Hepatocyte (in vitro differentiated cells): ENCODE measurements around the gene GPD2. TPM values are rescaled to one million over a fixed set of nuclear protein-coding genes. Genes with fewer than 3 reads are reported as not detected.

Experiments
- DNase-seq: peaks from one replicate; pipeline ENCODE4 v3.0.0-alpha.2; 2016; ENCODE audit warnings: low spot score
- H2AFZ ChIP-seq: fragments of 200-600 bp; sonication (generic); 2 replicates; pipeline ENCODE4 v1.6.0; 2016; ENCODE audit warnings: antibody characterized with exemption, mild to moderate bottlenecking
- H3K27ac ChIP-seq: fragments of 200-600 bp; sonication (generic); 2 replicates; pipeline ENCODE4 v1.5.1; 2016; ENCODE audit warnings: mild to moderate bottlenecking
- H3K27me3 ChIP-seq: fragments of 200-600 bp; sonication (generic); 2 replicates; pipeline ENCODE4 v1.6.1; 2016
- H3K36me3 ChIP-seq: fragments of 200-600 bp; sonication (generic); replicated peaks from 2 replicates; pipeline ENCODE4 v1.5.1; 2016; ENCODE audit warnings: low read depth; ENCODE audit not compliant: insufficient read depth
- H3K4me1 ChIP-seq: fragments of 200-600 bp; sonication (generic); 2 replicates; pipeline ENCODE4 v1.5.1; 2016; ENCODE audit warnings: mild to moderate bottlenecking, moderate library complexity; ENCODE audit not compliant: insufficient read depth
- H3K4me2 ChIP-seq: fragments of 200-600 bp; sonication (generic); 2 replicates; pipeline ENCODE4 v1.6.0; 2016
- H3K4me3 ChIP-seq: fragments of 200-600 bp; sonication (generic); 2 replicates; pipeline ENCODE4 v1.5.1; 2016; ENCODE audit warnings: mild to moderate bottlenecking
- H3K79me2 ChIP-seq: fragments of 200-600 bp; sonication (generic); 2 replicates; pipeline ENCODE4 v1.6.0; 2017; ENCODE audit warnings: mild to moderate bottlenecking
- H3K9me2 ChIP-seq: fragments of 200-600 bp; sonication (generic); replicated peaks from 2 replicates; pipeline ENCODE4 v1.6.0; 2017; ENCODE audit warnings: mild to moderate bottlenecking; ENCODE audit not compliant: insufficient read depth
- H3K9me3 ChIP-seq: fragments of 200-600 bp; sonication (generic); 2 replicates; pipeline ENCODE4 v1.5.1; 2016; ENCODE audit warnings: low read depth, mild to moderate bottlenecking
- H4K20me1 ChIP-seq: fragments of 200-600 bp; sonication (generic); 2 replicates; pipeline ENCODE4 v1.6.0; 2016; ENCODE audit warnings: mild to moderate bottlenecking; ENCODE audit not compliant: insufficient read depth, poor library complexity, severe bottlenecking
- CTCF ChIP-seq: fragments of 200-600 bp; sonication (generic); IDR thresholded peaks from 2 replicates; pipeline ENCODE4 v1.5.1; 2016; ENCODE audit warnings: antibody characterized with exemption, mild to moderate bottlenecking; ENCODE audit not compliant: poor library complexity
- EZH2 ChIP-seq: fragments of 200-600 bp; sonication (generic); IDR thresholded peaks from 2 replicates; pipeline ENCODE4 v1.6.1; 2016; ENCODE audit warnings: antibody characterized with exemption, mild to moderate bottlenecking, borderline replicate concordance
- EZH2phosphoT487 ChIP-seq: fragments of 200-600 bp; sonication (generic); IDR thresholded peaks from one replicate; pipeline ENCODE4 v1.6.1; 2018; ENCODE audit warnings: antibody characterized with exemption, mild to moderate bottlenecking, low read depth, moderate library complexity; ENCODE audit not compliant: unreplicated experiment, severe bottlenecking
- WGBS: methylation state at CpG from one replicate; pipeline ENCODE4 v1.1.6; 2016; ENCODE audit warnings: low lambda C conversion rate; ENCODE audit errors: missing lambda C conversion rate; 5-methylcytosine and 5-hydroxymethylcytosine counted together
- polyA plus RNA-seq: library from polyadenylated mRNA; unstranded; fragments of >200 nt; fragmentation: Nextera tagmentation; extraction: Ambion mirVana; gene quantifications from 2 replicates; pipeline ENCODE4 v1.2.1, GENCODE V29; 2016
- total RNA-seq: library from RNA; depleted of rRNA; stranded (reverse); fragments of >200 nt; gene quantifications from 2 replicates; pipeline ENCODE4 v1.2.3, GENCODE V29; 2014

GPD2 gene
- total and polyA plus RNA-seq, 2 experiments from 2014 or later, result 10.8 to 71.7 TPM

GRCh38 chr2:156430236-156430979 lies 5.8 kb upstream of the GPD2 start:
- H3K9me2 ChIP-seq, result no peaks in the 10 kb centered on the region
- WGBS, result 65% methylated on average over 2 of the region's 2 CpGs
- H4K20me1 ChIP-seq, result no peaks in the 10 kb centered on the region
- H2AFZ ChIP-seq, result no peak overlapping the region
- no peaks in the 10 kb centered on the region for H3K36me3 ChIP-seq
- H3K27me3 ChIP-seq, result no peaks in the 10 kb centered on the region
- H3K79me2 ChIP-seq, result no peaks in the 10 kb centered on the region
- H3K4me3 ChIP-seq, result no peak overlapping the region
- H3K9me3 ChIP-seq, result no peaks in the 10 kb centered on the region
- H3K4me1 ChIP-seq, result peaks cover 12% of the 10 kb centered on the region
- DNase-seq, result no peak
- H3K27ac ChIP-seq, result peak overlapping the region; percentile 68
- H3K4me2 ChIP-seq, result no peak overlapping the region
- TF ChIP-seq CTCF (no peak), EZH2 (no peak), EZH2phosphoT487 (no peak)

- Histone ChIP-seq H3K4me1 (peaks cover 16% of the 10 kb centered on the region), H3K27ac (peak overlapping the region; percentile 68), H3K9me2 (no peaks in the 10 kb centered on the region), H3K79me2 (no peaks in the 10 kb centered on the region), H3K4me3 (no peak overlapping the region), H4K20me1 (no peaks in the 10 kb centered on the region), H2AFZ (no peak overlapping the region), H3K9me3 (no peaks in the 10 kb centered on the region), H3K36me3 (no peaks in the 10 kb centered on the region), H3K4me2 (no peak overlapping the region), H3K27me3 (no peaks in the 10 kb centered on the region)
- 89% methylated on average over 1 of the region's 1 CpG for WGBS
- DNase-seq, result no peak
- TF ChIP-seq EZH2 (no peak), CTCF (no peak), EZH2phosphoT487 (no peak)
Observed at GRCh38 chr2:156430980-156431358, 5.2 kb upstream of the GPD2 start.

- peak overlapping the region; percentile 90 for H2AFZ ChIP-seq
- peak overlapping the region; percentile 69 for H3K4me3 ChIP-seq
- H3K4me1 ChIP-seq, result peaks cover 35% of the 10 kb centered on the region
- 76% methylated on average over 8 of the region's 8 CpGs for WGBS
- no peaks in the 10 kb centered on the region for H3K9me2 ChIP-seq
- H3K4me2 ChIP-seq, result peak overlapping the region; percentile 90
- peaks cover 24% of the 10 kb centered on the region for H3K79me2 ChIP-seq
- H3K9me3 ChIP-seq, result no peaks in the 10 kb centered on the region
- H3K27me3 ChIP-seq, result no peaks in the 10 kb centered on the region
- no peaks in the 10 kb centered on the region for H3K36me3 ChIP-seq
- TF ChIP-seq EZH2phosphoT487 (no peak), CTCF (no peak), EZH2 (no peak)
- peak overlapping the region; percentile 100 for H3K27ac ChIP-seq
- DNase-seq, result no peak
- H4K20me1 ChIP-seq, result no peaks in the 10 kb centered on the region
Observed at GRCh38 chr2:156434461-156435291, 1.5 kb upstream of the GPD2 start.
